Tibial artery (tissue), 4 donors: ENCODE results near the gene CCDC14.

Experiments
- DNase-seq, 2 donors: peaks; one replicate each; pipeline ENCODE4 v3.0.0-alpha.2; 2019
- H3K27ac ChIP-seq, 2 donors: fragments of 200-600 bp; sonication (generic) in 1 of 2; 1 replicate in 1 of 2; 2 replicates in 1 of 2; pipeline ENCODE4 v1.5.1; 2018 to 2019; ENCODE audit warnings: mild to moderate bottlenecking in 1 of 2
- H3K27me3 ChIP-seq, 2 donors: fragments of 200-600 bp; sonication (generic) in 1 of 2; one replicate each; pipeline versions ENCODE4 v1.5.1 to v1.6.0; 2016 to 2019
- H3K36me3 ChIP-seq, 3 donors: fragments of 200-600 bp; sonication (generic) in 2 of 3; one replicate each; pipeline ENCODE4 v1.5.1; 2016 to 2019; ENCODE audit warnings: mild to moderate bottlenecking in 2 of 3
- H3K4me1 ChIP-seq, 4 donors: fragments of 200-600 bp; sonication (generic) in 2 of 4; 1 replicate in 3 of 4; 2 replicates in 1 of 4; pipeline ENCODE4 v1.5.1; 2016 to 2019
- H3K4me3 ChIP-seq, 2 donors: fragments of 200-600 bp; sonication (generic) in 1 of 2; 1 replicate in 1 of 2; 2 replicates in 1 of 2; pipeline ENCODE4 v1.5.1; 2018 to 2019; ENCODE audit warnings: mild to moderate bottlenecking in 2 of 2
- H3K9me3 ChIP-seq, 3 donors: fragments of 200-600 bp; sonication (generic) in 1 of 3; one replicate each; pipeline ENCODE4 v1.5.1; 2016 to 2019
- CTCF ChIP-seq, 2 experiments: fragments of 200-600 bp in 1 of 2; fragments of 450-650 bp in 1 of 2; IDR thresholded peaks; one replicate each; pipeline ENCODE4 v1.5.1; 2017 to 2019; ENCODE audit warnings: antibody characterized with exemption in 2 of 2, mild to moderate bottlenecking in 1 of 2, moderate library complexity in 1 of 2
- intact Hi-C: fragments of 100-400 bp; cut with DNase I; formaldehyde crosslinking; loops from one replicate; pipeline ENCODE4 v1.15.0; 2023; ENCODE audit warnings: low total_unique reads

CCDC14 gene

DNA sequence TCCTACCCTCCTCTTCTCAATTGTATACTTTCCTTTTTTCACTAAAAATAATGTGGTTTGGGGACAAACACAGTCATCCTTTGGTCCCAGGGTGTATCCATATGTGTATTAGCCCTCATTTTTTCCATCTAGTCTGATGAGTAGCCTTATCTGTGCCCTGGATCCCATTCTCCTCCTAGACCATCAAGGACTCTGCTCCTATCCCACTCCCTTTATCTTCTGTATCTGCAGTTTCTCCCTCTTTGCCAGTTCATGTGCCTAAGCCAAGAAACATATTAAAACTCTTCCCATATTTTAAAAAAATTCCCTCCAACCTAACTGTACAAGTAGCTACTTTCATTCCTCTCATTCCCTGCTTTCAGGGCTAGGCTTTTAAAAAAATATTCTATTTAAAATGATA lies 25.2 kb downstream of the CCDC14 start:
- H3K27ac ChIP-seq = peak overlapping the region; percentile 34 to 55

GRCh38 chr3:123934250-123934649 lies 26.8 kb downstream of the CCDC14 start:
- no peak for DNase-seq
- Histone ChIP-seq H3K27me3 (no peaks in the 10 kb centered on the region), H3K9me3 (no peaks in the 10 kb centered on the region), H3K4me1 (peaks cover 0 to 17% (median 3%) of the 10 kb centered on the region in 4 donors), H3K27ac (no peak overlapping the region), H3K36me3 (peaks cover 0 to 27% (median 5%) of the 10 kb centered on the region in 3 donors), H3K4me3 (no peak overlapping the region)
- TF ChIP-seq CTCF (IDR thresholded peaks at IDR 0.05) = no peak
- intact Hi-C loops = no loop called here

More for the DNA sequence above, 25.2 kb downstream of the CCDC14 start:
- no peak for TF ChIP-seq CTCF (IDR thresholded peaks at IDR 0.05)
- no peaks in the 10 kb centered on the region for H3K9me3 ChIP-seq
- peaks cover 0 to 20% (median 5%) of the 10 kb centered on the region in 3 donors for H3K36me3 ChIP-seq
- no peak for DNase-seq
- no peaks in the 10 kb centered on the region for H3K27me3 ChIP-seq
- peaks cover 0 to 21% (median 3%) of the 10 kb centered on the region in 4 donors for H3K4me1 ChIP-seq
- no peak overlapping the region for H3K4me3 ChIP-seq
- intact Hi-C loops = no loop called here

- Histone ChIP-seq H3K27ac (no peak overlapping the region), H3K4me1 (peaks cover 0 to 2% (median 0%) of the 10 kb centered on the region in 4 donors), H3K9me3 (no peaks in the 10 kb centered on the region), H3K36me3 (peaks cover 0 to 37% (median 5%) of the 10 kb centered on the region in 3 donors), H3K4me3 (no peak overlapping the region), H3K27me3 (no peaks in the 10 kb centered on the region)
- intact Hi-C loops = no loop called here
- no peak for DNase-seq
- no peak for TF ChIP-seq CTCF (IDR thresholded peaks at IDR 0.05)
Observed at GRCh38 chr3:123930445-123930844, 30.6 kb downstream of the CCDC14 start.

GRCh38 chr3:123929325-123929724 lies 31.7 kb downstream of the CCDC14 start:
- Histone ChIP-seq H3K36me3 (peaks cover 0 to 43% (median 10%) of the 10 kb centered on the region in 3 donors), H3K4me1 (no peaks in the 10 kb centered on the region), H3K27me3 (no peaks in the 10 kb centered on the region), H3K4me3 (no peak overlapping the region), H3K9me3 (no peaks in the 10 kb centered on the region), H3K27ac (no peak overlapping the region)
- intact Hi-C loops = no loop called here
- TF ChIP-seq CTCF (IDR thresholded peaks at IDR 0.05) = no peak
- no peak for DNase-seq

- Histone ChIP-seq H3K9me3 (peaks cover 0 to 19% (median 0%) of the 10 kb centered on the region in 3 donors), H3K27me3 (no peaks in the 10 kb centered on the region), H3K36me3 (peaks cover 0 to 31% (median 16%) of the 10 kb centered on the region in 3 donors), H3K4me3 (no peak overlapping the region), H3K4me1 (no peaks in the 10 kb centered on the region), H3K27ac (no peak overlapping the region)
- intact Hi-C loops = no loop called here
- no peak for DNase-seq
- no peak for TF ChIP-seq CTCF (IDR thresholded peaks at IDR 0.05)
Observed at GRCh38 chr3:123926396-123926795, 34.6 kb downstream of the CCDC14 start.

DNA sequence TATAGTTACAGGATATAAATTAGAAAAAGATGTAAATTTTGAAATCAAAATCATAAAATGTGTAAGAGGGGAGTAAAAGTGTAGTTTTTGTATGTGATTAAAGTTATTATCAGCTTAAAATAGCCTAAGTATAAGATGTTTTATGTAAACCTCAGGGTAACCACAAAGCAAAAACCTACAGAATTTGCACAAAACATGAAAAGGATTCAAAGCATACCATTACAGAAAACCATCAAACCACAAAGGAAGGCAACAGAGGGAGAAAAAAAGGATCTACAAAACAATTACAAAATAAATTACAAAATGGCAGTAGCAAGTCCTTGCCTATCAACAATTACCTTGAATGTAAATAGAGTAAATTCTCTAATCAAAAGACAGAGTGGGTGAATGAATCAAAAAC lies 40.2 kb downstream of the CCDC14 start:
- Histone ChIP-seq H3K9me3 (peaks cover 2 to 40% (median 13%) of the 10 kb centered on the region in 3 donors), H3K4me3 (no peak overlapping the region), H3K27me3 (no peaks in the 10 kb centered on the region), H3K27ac (no peak overlapping the region), H3K36me3 (peaks cover 8 to 45% (median 28%) of the 10 kb centered on the region in 3 donors), H3K4me1 (no peaks in the 10 kb centered on the region)
- no peak for TF ChIP-seq CTCF (IDR thresholded peaks at IDR 0.05)
- intact Hi-C loops = no loop called here
- DNase-seq = no peak
